ENCODE measurements around the gene BCR.

The BCR gene

DNA sequence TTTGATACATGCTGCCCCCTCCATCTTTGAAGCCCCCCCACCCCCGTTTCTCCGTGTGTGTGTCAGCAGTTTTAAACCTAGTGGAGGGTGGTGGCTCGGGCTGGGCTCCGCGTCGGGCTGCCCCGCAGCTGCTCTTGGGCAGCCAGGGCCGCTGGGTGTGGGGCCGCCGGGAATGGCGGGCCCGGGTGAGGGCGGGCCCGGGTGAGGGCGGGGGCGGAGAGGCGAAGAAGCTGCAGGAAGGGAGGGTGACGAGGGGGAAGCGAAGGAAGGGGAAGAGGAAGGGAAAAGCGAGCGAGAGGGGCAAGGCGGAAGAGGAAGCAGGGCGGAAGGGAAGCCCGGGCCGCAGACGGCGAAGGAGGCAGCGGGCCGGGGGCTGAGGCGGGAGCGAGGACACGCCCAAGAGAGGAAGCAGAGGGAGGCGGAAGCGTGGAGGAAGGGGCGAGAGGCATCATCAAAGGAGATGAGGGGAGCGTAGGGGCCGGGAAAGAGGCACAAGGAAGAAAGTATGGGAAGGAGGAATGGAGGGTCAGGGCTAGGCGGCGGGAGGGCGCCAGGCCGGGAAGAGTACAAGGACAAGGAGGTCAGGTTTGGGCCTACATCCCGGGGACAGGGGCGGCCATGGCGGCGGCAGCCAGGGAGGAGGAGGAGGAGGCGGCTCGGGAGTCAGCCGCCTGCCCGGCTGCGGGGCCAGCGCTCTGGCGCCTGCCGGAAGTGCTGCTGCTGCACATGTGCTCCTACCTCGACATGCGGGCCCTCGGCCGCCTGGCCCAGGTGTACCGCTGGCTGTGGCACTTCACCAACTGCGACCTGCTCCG is 82.4 kb downstream of the BCR start:
- no peak for DNase-seq (ENCODE audit: low read depth in 3 of 3)

GRCh38 chr22:23263651-23264555 is 83.6 kb downstream of the BCR start:
- no peak for DNase-seq (ENCODE audit: low read depth in 3 of 3)

- no peak for DNase-seq (ENCODE audit: low read depth in 3 of 3)
These were observed 84.5 kb downstream of the BCR start for GRCh38 chr22:23264610-23265367.

GRCh38 chr22:23265368-23265700 is 85.0 kb downstream of the BCR start:
- no peak for DNase-seq (ENCODE audit: low read depth in 3 of 3)

DNA sequence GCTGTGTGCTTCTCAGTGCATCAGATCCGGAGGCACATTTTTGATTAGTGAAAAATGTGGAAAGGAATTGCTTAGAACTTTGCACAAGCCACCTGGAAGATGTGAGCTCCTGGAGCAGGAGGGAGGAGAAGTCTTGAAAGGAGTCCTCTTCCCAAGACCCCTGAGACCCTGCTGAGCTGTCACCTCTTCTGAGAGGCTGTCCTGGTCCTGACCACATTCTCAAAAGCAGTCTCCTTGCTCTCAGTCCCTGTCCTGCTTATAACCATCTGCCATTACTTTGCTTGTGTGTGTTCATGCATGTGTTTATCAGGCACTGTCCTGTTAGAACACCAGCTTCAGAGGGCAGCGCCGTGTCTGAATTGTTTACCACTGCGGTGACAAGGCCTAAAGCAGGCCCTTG is 86.5 kb downstream of the BCR start:
- no peak for DNase-seq (ENCODE audit: low read depth in 3 of 3)

DNA sequence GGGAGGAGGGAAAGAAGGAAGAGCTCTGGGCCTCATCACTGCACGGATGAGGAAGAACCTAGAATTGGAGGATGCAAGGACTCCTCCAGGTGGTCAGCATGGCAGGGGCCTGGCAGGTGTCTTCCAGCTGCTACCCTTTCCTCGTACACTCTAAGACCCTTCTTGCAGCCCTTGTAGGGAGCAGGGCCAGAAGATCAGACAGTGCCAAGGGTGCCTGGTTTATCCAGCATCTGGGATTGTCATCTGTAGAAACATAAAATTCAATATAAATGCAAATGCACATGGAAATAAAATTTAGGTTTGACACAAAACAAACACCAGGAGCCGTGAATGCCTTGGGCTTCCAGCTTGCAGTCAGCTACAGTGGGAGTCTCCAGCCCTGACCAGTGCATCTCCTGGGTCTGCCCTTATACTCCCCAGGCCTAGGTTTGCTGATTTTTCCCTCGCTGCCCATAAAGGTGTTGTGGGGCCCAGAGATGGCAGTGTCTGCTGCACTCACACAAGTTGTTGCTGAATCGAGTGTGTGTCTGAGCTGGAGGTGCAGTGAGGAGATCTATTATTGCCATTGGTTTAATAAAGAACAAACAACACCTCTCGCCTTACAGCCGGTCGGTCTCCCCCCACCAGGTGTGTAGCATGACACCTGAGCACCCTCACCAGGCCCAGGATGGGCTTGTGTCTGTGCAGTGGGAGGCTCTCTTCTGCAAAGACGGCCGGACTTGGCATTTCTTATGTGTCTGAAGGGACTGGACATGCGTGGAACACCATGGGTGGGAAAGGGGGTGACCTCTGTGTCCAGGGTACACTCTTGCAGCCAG is 87.1 kb downstream of the BCR start:
- no peak for DNase-seq (ENCODE audit: low read depth in 3 of 3)

DNA sequence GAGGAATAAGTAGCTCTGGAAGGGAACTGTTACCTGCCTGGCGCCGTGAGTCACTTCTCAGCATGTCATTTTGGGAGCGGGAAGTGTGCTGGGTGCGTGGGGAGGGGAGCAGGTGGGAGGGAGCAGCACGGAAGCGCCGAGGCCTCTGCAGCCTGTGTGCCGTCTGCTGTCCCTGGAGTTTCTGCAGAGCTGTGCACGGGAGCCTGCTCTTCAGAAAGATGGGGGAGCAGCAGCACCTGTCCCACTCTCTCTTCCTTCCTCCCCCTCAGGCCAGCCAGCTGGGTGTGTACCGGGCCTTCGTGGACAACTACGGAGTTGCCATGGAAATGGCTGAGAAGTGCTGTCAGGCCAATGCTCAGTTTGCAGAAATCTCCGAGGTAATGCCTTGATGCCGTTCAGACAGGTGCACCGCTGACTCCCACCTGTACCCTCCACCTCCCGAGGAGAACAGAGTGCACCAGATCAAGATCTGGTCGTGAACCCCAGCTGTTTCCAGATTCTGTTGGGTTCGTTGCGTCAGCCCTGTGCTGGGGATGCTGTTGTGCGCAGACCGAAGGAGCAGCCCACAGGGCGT is 87.9 kb downstream of the BCR start:
- DNase-seq (ENCODE audit: low read depth in 3 of 3), result no peak

GRCh38 chr22:23268877-23269276 is 88.6 kb downstream of the BCR start:
- DNase-seq (ENCODE audit: low read depth in 3 of 3), result no peak

DNA sequence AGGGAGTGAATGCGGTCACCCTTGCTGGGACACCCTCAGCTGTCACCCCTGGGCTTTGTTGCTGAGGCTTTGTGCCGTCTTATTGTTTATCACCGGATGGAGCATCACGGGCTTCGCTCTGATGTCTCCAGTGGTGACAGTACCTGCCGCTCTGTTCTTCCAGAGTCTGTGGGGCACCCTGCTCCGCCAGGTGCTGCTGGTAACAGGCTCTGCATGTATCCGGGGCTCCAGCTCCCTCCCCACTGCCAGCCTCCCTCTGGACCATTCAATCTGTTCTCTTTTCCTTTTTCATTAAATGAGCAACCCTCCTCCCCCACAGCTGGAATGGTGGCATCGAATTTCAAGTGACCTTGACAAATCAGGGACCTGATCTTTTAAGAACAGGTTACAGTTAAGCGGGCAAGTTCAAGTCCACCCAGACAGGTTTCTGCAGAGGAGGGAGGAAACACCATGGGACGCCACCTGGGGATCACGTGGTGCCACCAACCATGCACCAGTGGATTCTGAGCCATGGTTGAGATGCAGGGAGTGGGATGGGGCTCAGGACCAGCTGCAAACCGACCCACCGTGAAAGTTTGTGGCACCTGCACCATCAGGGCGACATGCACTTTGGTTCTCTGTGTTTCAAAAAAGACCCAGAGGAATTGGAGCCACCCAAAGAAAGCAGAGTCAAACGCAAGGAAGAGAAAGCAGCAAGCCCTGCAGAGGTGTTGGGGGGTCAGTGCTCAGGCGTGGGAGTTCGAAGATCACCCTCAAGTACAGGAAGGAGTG is 89.3 kb downstream of the BCR start:
- no peak for DNase-seq (ENCODE audit: low read depth in 3 of 3)

- no peak for DNase-seq (ENCODE audit: low read depth in 3 of 3)
These were observed 90.0 kb downstream of the BCR start for GRCh38 chr22:23270212-23270733.

DNA sequence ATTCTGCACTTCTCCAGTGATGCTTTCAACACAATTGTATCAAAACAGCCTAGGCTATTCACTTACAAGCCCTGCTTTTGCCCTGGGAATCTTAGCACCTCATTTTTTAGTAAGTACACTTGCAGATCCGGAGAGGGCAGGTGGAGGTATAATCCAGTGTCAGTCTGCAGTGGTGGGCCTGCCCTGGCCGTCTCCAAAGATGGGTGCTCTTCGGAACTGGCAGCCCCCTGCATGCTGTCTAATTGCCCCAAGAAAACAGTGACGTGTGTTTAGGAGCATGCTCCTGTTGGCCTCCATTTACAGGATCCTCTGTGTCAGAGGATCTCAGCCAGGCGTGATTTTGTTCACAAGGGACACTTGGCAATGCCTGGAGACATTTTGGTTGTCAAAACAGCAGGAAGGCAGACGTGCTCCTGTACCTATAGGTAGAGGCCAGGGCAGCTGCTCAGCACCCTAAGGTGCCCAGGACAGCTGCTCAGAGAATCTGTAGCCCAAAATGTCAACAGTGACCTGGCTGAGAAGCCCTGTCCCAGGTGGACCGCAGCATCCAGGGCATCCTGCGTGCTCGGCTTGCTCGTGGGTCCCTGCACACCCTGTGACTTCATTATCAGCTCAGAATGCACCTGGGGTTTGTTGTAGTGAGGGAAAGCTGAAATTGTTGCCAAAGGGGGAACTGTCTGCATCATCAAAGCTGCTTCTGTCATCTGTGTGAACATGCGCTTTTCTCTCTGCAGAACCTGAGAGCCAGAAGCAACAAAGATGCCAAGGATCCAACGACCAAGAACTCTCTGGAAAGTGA is 90.7 kb downstream of the BCR start:
- DNase-seq (ENCODE audit: low read depth in 3 of 3), result no peak

DNA sequence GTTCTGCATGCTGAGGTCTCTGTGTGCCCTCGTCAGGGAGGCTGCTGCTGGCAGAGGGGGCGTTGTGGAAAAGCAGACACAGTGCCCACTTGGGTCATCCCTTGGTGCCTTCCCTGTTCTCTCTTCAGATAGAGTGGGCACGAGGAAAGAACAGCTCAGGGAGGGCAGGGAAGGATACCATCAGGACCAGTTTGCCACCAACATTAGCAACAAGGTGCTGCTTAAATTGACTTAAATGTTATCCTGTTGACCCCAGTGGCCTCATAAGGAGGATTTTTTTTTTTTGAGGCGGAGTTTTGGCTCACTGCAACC is 91.2 kb downstream of the BCR start:
- no peak for DNase-seq (ENCODE audit: low read depth in 3 of 3)

- no peak for DNase-seq (ENCODE audit: low read depth in 3 of 3)
These were observed 92.1 kb downstream of the BCR start for GRCh38 chr22:23272371-23272770.

DNA sequence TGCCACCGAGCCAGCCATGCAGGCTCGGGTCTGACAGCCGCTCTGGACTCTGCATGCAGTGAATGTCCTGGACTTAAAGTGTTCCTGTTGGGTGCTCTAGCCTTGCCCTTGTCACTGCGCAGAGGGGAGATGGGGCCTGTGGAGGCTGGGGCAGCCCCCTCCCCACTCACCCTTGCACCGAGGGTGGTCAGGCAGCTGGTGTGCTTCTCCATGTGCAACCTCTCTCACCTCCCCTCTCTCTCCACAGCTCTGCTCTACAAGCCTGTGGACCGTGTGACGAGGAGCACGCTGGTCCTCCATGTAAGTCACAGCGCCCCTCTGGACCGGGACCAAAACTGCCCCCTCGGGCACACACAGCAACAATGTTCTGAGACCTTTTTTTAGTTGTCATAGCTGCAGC is 92.5 kb downstream of the BCR start:
- no peak for DNase-seq (ENCODE audit: low read depth in 3 of 3)

DNA sequence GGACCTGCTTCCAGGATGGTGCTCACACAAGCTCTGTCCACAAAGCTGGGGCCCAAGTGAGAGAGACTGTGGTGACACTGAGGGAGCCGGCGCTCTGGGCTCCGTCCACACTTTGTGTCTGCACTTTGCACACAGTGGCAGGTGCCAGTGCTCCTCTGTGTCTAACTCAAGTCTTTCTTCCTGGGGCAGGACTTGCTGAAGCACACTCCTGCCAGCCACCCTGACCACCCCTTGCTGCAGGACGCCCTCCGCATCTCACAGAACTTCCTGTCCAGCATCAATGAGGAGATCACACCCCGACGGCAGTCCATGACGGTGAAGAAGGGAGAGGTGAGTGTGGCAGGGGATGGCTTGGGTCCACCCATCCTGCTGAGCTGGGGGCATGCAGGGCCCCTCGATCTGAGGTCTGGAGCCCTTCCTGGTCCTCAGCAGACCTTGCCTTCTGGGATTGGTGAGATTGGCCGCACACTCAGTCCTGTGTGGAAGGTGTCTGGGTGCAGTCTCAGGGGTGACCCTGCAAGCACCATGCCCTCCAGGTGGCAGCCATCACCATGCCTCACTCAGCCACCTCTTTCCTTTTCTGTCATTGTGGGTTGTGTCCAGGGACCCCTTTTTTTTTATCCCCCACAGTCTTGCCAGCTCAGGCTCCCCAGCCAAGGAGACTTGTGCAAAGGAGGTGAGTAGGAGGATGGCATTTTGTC is 93.3 kb downstream of the BCR start:
- no peak for DNase-seq (ENCODE audit: low read depth in 3 of 3)

DNA sequence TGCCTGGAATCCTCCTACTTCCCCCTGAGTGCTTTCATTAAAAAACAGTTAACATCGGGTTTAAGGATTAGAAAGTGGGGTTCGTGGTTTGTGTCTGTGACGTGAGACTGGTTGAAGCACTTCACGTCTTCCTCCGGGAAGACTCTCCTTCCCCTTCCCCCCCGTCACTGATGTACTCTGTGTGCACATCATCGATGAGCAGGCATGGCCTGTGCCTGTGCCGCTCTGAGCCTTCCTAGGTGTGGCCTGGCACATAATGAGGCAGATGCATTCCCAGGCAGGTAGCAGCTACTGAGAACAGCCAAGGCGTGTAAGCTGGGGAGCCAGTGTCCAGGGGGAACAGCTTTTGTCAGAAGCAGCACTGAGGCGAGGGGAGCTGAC is 93.8 kb downstream of the BCR start:
- DNase-seq (ENCODE audit: low read depth in 3 of 3), result no peak

DNA sequence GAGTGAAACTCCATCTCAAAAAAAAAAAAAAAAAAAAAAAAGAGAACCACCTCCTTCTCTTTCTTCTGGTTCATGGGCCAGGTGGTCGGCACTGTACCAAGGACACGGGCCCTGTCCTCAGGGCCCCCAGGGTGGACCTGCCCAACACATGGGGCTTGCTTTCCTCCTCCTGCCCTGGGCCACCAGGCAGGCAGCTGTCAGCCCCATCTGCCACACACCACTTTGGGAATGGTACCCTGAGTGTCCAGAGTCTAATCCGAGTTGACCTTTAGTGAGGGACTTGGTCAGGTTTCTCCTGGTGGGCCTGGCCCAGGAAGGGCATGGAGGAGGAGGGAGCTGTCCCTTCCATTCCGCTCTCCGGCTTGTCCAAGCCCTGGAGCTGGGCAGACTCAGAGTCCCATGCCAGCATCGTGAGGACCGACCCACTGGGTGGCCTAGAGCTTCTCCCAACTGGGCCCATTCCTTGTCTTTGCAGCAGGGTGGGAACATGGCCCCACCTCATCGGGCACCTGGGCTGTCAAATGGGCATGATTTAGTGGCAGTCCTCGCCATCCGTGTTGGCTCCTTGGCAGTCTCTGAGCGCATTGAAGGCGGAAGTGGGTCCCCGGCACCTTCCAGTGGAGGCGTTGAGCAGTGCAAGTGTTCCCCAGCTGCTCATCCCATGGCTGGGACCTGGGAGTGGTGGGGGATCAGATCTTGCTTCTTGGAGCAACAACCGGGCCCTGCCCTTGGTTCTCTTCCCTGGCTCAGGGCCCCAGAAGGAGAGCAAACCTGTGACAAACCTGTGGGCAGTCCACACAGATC is 94.8 kb downstream of the BCR start:
- DNase-seq (ENCODE audit: low read depth in 3 of 3), result no peak

DNA sequence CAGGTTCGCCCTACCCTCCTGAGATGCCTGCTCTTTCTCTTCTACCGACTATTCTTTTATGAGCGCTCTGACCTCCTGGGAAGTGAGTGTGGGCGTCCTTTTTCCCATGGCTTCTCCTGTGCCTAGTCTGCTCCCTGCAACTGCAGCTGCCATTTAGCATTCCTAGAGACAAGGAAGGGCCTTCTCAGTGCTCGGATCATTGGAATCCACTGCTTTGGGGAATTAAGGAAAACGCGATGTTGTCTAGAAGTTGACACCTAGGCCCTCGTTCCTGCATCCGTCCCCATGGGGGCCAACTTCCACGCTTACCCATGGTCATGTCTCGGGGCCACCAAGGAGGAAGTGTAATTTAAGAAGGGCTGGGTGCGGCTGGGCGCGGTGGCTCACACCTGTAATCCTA is 95.4 kb downstream of the BCR start:
- DNase-seq (ENCODE audit: low read depth in 3 of 3), result no peak

Data from stimulated activated CD4-positive, alpha-beta T cell treated with anti-CD3 and anti-CD28 coated beads, TNF-alpha, amount 100 ng/mL, for 48 hours (primary cell).